GM21390 (cell line): Measurements from ENCODE around the gene SGTA.

ENCODE experiments used
- ATAC-seq: cut with Tn5 transposase; IDR thresholded peaks from one replicate; pipeline ENCODE4 v1.9.1; 2021; ENCODE audit not compliant: unreplicated experiment

The SGTA gene

DNA sequence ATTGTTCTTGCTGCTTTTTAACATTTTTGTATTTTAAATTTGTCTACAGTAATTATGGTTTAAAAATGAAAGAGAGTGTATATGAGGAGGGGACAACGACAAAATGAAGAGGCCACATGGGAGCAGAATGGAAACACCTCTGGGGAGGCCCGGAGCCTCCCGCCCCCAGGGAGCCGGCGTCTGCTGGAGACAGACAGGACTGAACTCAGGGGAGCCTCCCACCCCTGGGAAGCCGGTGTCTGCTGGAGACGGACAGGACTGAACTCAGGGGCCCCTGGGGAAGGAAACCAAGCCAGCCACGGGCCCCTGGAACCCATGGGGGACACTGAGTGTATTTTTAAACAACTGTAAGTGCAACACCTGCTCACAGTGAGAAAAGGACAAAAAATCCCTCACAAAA is 26.6 kb downstream of the SGTA start:
- ATAC-seq: no peak

DNA sequence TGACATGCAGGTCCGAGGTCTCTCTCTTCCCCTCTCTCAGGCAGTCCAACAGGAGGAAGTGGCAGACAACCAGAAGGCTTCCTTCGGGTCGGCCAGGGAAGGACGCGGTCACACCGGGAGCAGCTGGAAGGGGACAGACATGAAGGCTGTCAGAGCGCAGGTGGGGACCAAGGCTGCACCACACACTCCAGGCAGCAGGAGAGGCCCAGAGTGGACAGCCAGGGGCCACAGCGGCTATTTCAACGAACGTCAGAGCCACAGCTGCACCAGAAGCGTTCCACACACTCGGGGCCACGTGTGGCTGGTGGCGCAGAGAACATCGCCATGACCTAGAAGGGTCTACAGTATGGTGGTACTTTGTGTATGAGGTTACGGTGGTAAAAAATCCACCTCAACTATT is 27.3 kb downstream of the SGTA start:
- no peak for ATAC-seq

DNA sequence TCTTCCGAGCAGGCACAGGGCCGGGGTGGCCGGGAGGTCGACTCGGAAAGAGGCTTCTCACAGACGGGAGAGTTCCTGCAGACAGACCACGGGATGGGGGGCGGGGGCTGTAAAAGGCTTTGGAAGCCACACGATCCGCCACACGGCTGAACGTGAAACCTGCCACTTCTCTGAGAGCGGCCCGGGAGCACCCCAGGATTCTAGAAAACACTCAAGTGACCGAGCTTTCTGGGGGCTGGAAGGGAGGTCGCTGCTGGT is 27.7 kb downstream of the SGTA start:
- no peak for ATAC-seq

DNA sequence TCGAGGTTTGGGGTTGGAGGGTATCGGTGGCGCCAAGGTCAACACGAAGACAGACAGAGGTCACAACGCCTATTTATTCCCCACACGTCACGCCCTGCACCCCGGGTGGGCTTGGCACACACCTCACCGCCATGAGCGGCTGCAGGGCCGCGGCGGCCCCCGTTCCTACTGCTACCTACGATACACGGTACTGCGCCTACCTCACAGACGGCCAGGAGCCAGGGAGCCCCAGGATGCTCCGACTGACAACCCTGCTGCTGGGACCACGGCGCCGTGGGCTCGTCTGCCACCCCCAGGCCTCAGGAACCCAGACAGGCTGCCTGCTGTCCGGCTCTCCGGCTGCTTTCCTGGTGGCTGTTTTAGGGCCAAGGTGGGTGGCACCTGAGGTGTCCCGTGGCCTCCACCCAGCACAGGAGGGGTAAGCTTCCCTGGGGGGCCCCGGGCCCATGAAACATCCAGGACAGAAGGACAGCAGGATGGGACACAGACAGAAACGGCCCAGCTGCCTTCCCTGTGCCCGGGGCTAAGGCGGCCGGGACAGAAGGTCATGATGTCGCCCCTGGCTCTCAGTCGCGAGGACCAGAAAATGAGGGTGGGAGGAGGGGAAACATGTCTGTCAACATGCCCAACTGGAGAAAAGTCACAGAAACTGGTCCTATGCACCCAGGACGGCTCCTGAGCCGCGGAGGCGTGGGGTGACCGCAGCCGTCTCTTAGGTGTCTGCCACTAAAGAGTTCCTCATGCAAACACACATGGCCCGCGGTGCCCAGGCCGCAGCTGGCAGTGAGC is 28.2 kb downstream of the SGTA start:
- ATAC-seq: no peak

DNA sequence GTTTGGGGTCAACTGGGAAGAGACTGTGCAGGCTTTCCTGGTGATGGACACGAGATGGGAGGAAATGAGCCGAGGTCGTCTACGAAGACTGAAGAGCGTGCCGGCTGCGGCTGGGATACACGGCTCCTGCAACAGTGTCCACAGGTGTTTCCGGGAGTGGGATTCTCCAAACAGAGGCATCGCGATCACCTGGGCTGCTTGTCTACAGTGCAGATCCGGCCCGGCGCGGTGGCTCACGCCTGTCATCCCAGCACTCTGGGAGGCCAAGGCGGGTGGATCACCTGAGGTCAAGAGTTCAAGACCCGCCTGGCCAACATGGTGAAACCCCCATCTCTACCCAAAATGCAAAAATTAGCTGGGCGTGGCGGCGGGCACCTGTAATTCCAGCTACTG is 31.6 kb downstream of the SGTA start:
- ATAC-seq: no peak

DNA sequence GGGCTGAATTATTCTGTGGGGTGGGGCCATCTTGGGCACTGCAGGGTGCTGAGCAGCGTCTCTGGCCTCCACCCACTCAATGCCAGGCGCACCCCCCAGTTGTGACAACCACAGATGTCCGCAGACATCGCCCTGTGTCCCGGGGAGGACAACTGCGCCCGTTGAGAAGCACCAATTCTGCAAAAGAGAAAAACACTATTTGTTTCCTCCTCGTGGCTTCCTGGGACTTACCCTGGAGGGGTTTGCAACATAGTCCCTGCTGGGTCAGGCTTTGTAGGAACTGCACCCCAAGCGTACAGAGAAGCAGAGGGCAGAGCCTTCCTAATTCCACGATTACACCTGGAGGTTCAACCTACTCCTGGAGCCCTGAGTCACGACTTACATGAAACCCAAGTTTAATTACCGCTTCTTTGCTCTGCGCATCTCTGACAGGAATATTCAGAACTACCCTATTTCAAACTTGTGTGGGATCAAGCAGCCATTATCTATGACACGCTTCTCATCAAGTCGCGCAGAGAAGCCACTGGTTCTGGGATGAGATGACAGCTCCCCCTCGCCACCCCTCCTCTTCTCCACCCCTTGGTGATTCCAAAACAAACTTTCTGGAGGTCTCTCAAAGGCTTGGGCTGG is 32.1 kb downstream of the SGTA start:
- ATAC-seq: no peak

DNA sequence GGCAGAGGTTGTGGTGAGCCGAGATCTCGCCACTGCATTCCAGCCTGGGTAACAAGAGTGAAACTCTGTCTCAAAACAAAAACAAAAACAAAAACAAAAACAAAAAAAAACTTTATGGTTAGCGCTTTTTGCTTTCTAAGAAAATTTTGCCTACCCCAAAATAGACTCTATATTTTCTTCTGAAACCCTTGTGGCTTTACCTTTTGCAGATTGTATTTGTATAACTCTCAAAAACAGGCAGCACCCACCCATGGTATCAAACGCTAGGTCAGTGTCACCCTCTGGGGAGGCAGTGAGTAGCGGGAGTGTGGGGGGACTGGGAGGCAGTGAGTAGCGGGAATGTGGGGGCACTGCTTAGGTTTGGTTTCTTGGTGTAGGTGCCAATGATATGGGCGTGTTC is 35.7 kb downstream of the SGTA start:
- ATAC-seq: no peak

DNA sequence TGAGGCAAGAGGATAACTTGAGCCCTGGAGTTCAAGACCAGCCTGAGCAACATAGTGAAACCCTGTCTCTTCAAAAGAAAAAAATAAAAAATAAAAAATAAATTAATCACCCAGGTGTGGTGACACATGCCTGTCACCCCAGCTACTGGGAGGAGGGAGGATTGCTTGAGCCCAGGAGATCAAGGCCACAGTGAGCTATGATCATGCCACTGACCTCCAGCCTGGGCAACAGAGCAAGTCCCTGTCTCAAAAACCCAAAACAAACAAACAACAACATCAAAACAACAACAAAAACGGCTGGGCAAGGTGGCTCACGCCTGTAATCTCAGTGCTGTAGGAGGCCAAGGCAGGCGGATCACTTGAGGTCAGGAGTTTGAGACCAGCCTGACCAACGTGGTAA is 39.0 kb downstream of the SGTA start:
- no peak for ATAC-seq

DNA sequence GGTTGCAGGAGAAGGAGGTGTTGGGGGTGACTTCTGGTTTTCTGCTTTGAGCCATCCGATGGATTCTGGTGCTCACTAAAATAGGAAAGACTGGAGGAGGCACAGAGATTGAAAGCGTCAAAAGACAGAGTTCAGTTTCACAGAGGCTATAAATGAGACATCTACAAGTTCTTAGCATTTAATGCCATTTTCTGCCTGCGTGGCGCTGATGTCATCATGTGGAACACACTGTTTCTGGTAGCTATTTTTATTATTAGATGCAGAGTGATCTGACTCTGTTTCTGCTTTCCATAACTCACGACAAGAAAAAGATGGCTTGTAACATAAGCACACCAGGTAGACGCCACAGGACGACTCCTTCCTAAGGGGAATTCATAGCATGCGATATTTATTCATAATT is 40.0 kb downstream of the SGTA start:
- ATAC-seq: no peak

DNA sequence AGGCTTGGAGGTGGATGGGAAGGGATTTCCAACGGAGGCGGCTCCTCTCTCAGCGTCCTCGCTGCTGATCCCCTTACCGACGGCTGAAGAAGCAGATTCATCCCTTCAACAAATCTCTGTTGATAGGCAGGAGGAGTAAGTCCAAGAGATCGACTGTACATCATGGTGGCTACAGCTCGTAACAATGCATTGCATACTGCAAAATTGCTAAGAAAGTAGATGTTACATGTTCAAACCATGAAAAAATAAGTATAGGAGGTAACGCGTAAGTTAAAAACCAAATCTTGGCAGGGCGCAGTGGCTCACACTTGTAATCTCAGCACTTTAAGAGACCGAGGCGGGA is 42.8 kb downstream of the SGTA start:
- ATAC-seq: no peak

DNA sequence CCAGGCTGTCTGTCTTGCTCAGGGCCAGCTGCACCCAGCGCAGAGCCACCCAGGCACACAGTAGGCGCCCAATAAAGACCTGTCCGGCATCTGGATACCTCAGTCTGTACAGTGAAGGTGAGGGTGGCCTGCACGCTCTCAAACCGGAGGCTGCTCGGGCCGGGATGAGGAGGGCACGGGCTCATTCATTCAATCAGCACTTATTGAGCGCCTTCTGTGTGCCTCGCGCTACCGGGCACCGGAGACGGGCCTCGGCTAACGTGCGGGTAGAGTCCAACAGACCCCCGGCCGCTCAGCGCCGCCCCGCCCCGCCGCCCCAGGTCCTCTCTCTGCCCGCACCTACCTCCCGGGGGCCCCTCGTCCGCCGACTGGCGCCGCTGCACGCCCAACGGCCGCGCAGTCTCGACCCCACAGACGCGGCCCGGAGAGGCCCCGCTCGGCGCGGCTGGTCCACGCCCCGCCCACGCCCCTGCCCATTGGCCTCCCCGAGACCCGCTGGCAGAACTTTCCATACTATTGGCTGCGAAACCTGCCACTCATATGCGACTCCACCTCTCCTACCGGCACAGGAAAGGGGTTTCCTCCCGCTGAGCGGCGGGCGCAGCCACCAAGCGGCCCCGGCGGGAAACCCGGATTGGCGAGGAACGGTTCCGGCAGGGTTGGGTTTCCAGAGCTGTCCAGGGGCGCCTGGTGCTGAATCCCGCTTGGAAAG is 43.3 kb downstream of the SGTA start, which contains the start of gene SLC39A3:
TSS of gene SLC39A3 (minus strand) at position 416 of the 712 bp plus-strand sequence. CDS start 2,760 bp downstream, outside the sequence.
- peak; percentile 85 for ATAC-seq

DNA sequence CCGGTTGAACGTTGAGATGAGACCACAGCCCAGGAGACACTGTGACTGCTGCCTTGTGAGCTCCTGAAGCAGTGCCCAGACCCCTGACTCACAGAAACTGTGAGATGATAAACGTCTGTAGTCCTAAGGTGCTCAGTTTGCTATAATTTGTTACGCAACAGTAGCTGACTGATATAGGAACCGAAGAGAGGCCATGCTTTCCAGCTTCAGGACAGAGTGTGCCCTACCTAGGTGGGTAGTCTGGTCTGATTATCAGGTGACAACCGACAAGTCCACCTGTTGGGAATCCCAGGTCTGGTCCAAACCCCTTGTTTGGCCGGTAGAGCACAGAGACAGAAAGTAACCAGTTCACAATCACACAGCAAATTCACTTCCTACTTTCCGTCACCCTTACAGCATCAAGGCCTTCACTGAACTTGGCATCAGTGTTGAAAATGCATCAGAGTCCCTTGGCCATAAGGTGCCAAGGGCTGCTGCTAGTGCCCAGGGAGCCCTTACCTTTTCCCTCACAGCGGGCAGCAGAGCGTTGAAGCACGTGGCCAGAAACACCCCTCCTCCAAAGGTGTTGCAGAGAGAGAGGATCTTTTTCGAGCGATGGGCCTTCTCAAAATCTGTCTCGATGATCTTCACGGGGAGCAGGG is 46.4 kb downstream of the SGTA start:
- no peak for ATAC-seq

DNA sequence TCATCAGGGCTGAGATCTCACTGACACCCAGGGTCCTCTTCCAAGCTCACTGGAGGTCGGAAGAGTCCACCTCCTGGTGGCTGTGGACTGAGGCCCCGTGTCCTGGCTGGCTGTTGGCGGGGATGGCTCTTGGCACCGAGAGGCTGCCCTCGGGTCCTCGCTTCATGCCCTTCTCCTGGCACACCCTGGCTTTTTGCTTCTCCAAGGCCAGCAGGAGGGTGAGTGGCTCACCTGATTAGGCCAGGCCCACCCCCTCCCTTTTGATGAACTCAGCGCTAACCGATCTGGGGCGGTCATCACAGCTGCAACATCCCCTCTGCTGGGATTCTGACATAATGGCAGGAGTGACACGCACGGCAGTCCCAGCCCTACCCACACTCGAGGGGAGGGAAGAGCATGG is 47.7 kb downstream of the SGTA start:
- ATAC-seq: no peak

DNA sequence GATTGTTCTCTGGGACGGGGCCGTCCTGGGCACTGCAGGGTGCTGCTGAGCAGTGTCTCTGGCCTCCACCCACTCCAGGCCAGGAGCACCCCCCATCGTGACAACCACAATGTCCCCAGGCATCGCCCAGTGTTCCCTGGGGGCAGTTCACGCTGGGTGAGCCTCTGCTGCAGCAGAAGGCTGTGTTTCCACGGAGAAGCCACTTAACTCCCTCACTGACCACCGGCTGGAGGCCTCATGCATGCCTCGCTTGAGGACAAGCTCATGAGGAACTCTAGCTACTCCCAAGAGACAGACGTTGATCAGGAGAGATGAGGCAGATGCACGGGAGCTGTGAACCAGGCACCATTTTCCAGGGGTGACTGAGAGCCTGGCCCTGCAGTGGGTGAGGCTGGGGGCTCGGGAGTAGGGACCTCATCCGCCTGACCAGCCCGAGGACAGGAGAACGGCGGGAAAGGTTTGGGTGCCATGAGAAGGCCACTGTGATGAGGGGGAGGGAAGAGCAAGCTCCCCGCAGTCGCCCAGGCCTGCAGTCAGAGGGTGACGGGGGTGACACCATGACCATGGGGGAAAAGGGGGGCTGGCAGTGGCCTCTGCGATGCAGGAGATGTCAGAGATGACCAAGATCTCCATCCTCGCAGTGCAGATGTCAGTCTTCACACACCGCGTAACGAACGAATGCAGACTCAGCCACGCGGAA is 48.3 kb downstream of the SGTA start:
- ATAC-seq: no peak

DNA sequence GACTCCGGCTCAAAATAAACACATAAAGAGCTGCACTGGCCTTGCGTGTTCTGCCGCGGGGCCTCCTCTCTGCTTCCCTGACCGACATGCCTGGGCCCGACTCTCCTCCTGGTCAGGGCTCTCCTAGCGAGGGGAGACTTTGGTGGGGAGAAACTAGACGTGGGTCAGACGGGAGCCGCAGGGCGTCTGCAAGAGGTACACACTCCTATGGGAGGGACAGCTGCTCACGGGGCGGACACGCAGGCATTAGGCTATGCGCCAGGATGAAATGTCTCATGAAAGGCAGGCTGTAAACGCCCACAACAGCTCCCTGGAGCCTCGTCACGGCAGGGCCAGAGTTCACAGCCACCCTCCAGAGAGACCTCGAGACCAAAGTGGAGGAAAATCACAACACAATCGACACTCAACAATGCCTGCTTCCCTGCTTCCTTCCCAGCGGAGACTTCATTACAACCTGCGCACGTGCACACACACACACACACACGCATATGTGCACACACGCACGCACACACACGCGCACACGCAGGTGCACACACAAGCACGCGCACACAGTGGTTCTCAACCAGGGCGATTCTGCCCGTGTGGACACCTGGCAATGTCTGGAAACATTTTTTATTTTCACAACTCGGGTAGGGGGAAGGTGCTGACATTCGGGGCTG is 49.0 kb downstream of the SGTA start:
- no peak for ATAC-seq

DNA sequence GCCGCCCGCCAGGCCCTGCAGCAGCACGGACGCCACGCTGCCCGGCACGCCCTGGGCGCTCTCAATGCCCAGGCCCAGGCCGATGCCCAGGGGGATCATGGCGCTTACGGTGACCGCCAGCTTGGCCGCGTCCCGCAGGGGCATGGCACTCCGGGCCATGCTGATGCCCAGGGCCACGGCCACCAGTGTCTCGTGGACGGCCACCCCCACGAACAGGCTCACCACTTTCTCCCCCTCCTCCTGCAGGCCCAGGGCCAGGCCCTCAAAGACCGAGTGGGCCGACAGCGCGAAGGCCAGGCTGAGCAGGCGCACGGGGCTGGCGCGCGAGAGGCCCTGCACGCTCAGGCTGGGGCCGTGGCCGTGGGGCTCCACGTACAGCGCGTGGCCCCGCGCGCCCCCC is 50.2 kb downstream of the SGTA start:
- ATAC-seq: no peak

DNA sequence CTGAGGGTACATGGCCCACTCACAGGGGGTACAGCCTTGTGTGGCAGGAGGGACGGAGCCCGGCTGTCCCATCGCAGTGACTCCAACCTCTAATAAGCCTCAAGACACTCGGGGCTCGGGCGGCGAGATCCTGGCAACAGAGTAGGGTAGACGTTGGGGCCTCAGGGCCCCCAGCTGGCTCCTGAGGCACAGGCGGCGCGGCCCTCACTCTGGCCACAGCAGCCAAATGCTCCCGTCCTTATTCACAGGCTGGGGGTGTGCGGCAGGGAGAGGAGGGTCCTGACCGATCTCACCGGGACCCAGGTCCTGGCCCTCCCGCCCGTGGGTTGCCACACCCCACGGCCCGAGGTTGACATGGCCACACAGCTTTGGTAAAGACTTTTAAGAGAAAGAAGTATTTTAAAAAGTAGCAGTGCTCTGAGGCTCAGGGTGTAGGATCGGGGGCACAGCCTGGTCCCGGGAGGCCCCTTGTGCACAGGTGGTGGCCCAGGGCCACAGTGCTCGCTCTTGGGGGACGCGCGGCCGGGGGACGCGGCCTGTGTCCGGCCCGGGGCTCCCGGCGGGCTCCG is 50.8 kb downstream of the SGTA start:
- no peak for ATAC-seq

DNA sequence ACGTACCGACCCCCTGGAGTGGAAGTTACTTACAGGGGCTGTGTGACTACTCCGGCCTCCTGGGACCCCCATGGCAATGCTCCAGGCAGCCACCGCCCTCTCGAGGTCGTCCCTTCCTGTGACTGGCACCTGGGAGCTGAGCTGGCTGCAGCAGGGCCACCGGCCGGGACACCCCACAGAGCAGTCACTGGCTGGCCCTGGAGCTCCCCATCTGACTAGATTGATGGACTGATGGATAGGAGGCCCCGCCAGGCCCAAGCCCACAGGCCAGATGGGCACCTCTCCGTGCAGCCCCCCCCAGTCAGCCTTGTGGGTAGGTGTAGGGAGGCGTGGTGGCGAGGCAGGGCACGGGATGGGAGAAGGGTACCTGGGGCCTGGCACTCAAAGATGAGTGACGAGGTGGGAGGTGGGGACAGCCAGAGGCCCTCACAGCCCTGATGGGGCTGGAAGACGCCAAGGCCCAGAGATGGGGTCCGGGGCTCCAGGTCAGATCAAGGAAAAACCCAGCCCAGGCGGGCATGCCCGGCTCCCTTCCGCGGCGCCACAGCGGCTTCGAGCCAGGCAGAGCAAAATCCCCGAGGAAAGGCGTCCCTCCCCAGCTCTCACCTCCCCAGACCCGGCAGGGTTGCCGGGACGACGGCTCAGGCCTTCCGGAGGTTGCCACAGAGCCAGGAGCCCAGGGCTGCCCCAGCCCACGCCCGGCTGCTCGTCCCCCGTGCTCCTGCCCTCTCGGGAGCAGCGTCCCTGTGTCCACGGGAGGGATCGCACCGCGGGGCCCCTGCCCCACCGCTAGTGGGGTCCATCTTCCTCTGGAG is 51.7 kb downstream of the SGTA start:
- no peak for ATAC-seq

DNA sequence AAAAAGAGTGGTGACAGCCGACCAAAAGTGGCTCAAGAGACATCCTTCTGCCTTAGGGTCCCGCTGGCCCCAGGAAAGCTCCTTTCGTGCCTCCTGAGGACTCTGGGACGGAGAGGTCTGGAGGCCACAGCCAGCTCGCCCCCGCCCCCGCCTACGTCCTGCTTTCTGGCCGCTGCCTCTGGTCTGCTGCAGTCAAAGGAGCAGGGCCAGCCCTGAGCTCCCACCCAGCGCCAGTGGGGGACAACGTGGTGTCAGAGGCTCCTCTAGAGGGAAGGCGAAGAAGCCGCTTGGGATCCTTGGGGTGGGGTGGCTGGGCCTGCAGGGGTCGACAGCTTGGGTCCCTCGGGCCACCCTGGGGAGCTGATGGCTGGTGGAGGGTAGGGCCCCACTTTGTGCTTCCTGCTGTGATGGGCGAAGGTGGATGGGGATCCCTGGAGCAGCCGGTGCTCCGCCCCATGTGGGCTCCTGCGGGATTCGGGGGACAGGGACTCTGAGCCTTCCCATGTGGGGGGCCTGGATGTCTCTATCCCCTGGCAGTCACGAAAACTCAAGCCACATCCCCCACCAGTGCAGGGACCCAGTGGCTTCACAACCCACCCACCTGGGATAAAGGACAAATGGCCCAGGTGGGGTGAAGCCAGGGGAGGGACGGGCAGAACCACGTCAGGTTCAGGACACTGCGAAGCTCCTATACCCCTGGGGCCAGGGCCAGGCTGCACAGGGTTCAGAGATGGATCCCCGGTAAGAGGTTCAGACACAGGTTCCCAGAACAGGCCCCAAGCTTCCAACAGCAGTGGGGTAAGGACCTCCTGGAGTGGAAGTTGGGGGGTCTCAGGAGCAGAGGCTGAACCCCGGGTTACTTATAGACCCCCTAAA is 52.9 kb downstream of the SGTA start:
- no peak for ATAC-seq
